IPS-18c (cell line): ENCODE data around the gene KCNQ5.

Experiments used
- H3K4me3 ChIP-seq: 2 replicates; pipeline ENCODE4 v1.7.0; 2013; ENCODE audit warnings: low read depth, mild to moderate bottlenecking, low read length, moderate library complexity; ENCODE audit not compliant: insufficient read depth
- H3K9me3 ChIP-seq: one replicate; pipeline ENCODE4 v1.6.1; 2013; ENCODE audit warnings: mild to moderate bottlenecking, low read length, moderate library complexity; ENCODE audit not compliant: control insufficient read depth, insufficient read depth

KCNQ5 gene

GRCh38 chr6:72835749-72836148, 213.9 kb downstream of the KCNQ5 start:
- Histone ChIP-seq H3K9me3 (no peaks in the 10 kb centered on the region), H3K4me3 (no peak overlapping the region)

DNA sequence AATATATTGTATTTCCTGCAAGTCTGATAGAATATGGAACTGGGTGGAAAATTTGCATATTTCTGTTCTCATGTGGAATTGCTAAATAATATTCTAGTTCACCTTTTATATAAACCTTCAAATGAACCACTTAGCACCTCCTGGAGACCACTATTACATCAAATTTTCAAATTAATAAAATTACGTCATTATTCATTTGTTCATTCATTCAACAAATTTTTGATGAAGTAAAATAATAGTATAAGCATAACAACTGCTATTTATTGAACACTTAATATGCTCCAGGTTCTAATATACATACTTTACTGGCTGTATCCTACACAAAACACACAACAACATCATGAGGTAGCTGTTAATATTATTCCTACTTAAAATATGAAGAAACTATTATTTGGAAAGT, 215.1 kb downstream of the KCNQ5 start:
- H3K9me3 ChIP-seq = no peaks in the 10 kb centered on the region
- no peak overlapping the region for H3K4me3 ChIP-seq

DNA sequence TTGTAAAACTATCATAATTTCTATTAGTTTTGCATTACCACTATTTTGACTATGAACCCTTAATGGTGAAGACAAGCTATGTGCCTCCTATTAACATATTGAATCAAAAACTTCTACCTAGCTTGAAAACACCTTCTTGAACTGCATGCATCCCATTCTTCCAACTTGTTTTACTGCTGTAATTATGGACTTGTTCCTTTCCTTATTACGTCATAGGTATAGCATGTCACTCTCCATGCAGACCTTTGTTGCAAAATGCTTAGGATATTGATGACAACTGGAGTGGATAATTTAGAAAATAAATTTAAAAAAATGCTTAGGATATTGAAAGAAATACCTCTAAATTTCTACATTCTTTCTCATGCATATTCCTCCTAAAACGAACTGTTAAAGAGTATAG, 219.3 kb downstream of the KCNQ5 start:
- H3K4me3 ChIP-seq = no peak overlapping the region
- no peaks in the 10 kb centered on the region for H3K9me3 ChIP-seq

DNA sequence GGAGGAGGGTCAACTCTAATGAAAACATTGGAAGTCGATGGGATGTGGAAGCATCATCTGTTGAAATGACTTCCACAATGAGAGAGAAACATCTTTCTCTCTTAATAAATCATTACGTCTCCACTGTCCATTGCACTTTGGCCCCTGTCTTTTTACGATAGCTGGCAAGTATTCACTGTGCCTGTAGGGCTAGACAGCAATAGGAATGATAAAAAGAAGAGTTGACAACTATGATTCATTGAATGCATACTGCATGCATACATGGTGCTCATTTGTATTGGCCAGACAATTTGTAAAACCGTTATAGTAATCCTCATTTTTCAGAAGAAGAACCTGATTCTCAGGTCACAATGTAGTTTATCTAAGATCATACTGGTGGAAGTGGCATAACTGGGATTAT, 220.3 kb downstream of the KCNQ5 start:
- H3K9me3 ChIP-seq = no peaks in the 10 kb centered on the region
- H3K4me3 ChIP-seq = no peak overlapping the region

GRCh38 chr6:72844614-72845013, 222.8 kb downstream of the KCNQ5 start:
- Histone ChIP-seq H3K4me3 (no peak overlapping the region), H3K9me3 (no peaks in the 10 kb centered on the region)

DNA sequence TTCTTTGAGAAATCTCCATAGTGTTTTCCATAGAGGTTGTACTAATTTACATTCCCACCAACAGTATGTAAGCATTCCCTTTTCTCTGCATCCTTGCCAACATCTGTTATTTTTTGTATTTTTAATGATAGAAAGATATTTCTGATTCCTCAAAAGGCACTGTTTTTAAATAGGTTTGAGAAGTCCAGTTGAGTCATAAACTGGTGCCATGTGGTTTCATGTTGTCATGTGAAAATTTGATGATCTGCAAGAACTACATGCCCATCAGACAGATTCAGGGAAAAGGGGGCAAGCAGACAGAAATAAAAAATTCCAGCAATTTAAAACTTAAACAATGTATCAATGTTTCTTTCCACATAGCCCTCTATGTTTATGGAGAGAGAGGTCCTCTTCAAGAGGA, 227.5 kb downstream of the KCNQ5 start:
- H3K9me3 ChIP-seq = no peaks in the 10 kb centered on the region
- H3K4me3 ChIP-seq = no peak overlapping the region

GRCh38 chr6:72850040-72850439, 228.2 kb downstream of the KCNQ5 start:
- Histone ChIP-seq H3K9me3 (no peaks in the 10 kb centered on the region), H3K4me3 (no peak overlapping the region)

- H3K4me3 ChIP-seq = no peak overlapping the region
- H3K9me3 ChIP-seq = no peaks in the 10 kb centered on the region
Measured at GRCh38 chr6:72850469-72850868, 228.6 kb downstream of the KCNQ5 start.

DNA sequence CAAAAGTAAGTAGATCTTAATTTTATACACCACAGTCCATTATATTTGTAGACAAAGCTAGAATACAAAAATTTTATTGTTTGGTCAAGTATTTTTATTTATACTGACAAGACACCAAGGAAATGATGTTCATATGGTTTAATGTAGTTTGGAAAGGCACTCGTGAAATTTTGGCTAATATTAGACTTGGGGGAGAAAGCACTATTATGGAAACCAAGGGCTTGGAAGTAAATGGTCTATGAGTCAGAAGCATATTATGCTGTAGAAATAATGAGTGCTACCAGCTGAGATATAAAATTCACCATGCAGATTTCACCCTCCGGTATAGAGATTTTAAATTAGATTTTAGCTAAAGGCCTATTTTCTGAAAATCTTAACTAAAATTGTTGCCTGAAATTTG, 233.6 kb downstream of the KCNQ5 start:
- Histone ChIP-seq H3K9me3 (no peaks in the 10 kb centered on the region), H3K4me3 (no peak overlapping the region)

- Histone ChIP-seq H3K9me3 (no peaks in the 10 kb centered on the region), H3K4me3 (no peak overlapping the region)
Measured at GRCh38 chr6:72856801-72857200, 234.9 kb downstream of the KCNQ5 start.

- no peak overlapping the region for H3K4me3 ChIP-seq
- no peaks in the 10 kb centered on the region for H3K9me3 ChIP-seq
Measured at GRCh38 chr6:72857791-72858585, 236.1 kb downstream of the KCNQ5 start.

- Histone ChIP-seq H3K4me3 (no peak overlapping the region), H3K9me3 (no peaks in the 10 kb centered on the region)
Measured at GRCh38 chr6:72861059-72861458, 239.2 kb downstream of the KCNQ5 start.

GRCh38 chr6:72861935-72862432, 240.1 kb downstream of the KCNQ5 start:
- no peaks in the 10 kb centered on the region for H3K9me3 ChIP-seq

DNA sequence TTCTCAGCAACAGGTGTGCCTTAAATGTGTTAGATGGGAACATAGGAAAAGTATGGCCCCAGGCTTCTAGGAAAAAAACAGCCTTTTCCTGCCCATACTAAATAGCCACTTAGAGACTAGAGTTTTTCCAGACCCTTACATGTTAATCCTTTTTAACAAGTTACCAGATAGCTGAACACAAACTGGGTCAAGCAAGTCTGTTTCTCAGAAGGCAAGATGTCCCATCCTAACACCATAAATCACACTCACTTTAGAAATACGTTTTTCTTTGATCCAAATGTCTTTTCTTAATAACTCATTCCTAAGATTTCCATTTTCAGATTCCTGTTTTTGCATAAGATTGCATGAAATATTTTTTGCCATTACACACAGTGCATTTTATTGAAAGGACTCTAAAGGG, 241.3 kb downstream of the KCNQ5 start:
- Histone ChIP-seq H3K9me3 (no peaks in the 10 kb centered on the region), H3K4me3 (no peak overlapping the region)

More at GRCh38 chr6:72861935-72862432, 240.1 kb downstream of the KCNQ5 start:
- H3K4me3 ChIP-seq = no peak overlapping the region

GRCh38 chr6:72864236-72864635, 242.4 kb downstream of the KCNQ5 start:
- Histone ChIP-seq H3K4me3 (no peak overlapping the region), H3K9me3 (no peaks in the 10 kb centered on the region)

- Histone ChIP-seq H3K4me3 (no peak overlapping the region), H3K9me3 (no peaks in the 10 kb centered on the region)
Measured at GRCh38 chr6:72864799-72865198, 242.9 kb downstream of the KCNQ5 start.

- Histone ChIP-seq H3K9me3 (no peaks in the 10 kb centered on the region), H3K4me3 (no peak overlapping the region)
Measured at GRCh38 chr6:72865467-72865866, 243.6 kb downstream of the KCNQ5 start.

DNA sequence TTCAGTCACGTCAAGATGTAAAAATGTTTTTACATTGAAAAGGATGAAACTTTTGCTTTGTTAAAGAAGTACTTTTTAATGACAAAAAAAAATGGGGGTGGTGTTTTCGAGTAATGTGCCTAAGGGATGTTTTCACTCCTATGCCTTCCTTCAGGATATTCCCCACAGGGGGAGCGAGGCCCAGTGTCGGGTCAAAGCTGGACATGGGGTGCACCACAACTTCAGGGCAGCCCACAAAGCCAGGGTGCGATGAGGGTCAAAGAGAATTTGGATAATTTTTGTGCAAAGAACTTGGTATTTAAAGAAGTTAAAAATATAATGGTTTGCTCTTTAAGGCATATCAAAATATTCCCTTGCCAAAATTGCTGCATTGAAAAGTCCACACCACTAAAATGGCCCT, 247.8 kb downstream of the KCNQ5 start:
- H3K4me3 ChIP-seq = no peak overlapping the region
- no peaks in the 10 kb centered on the region for H3K9me3 ChIP-seq

GRCh38 chr6:72873433-72873832, 251.6 kb downstream of the KCNQ5 start:
- Histone ChIP-seq H3K4me3 (no peak overlapping the region), H3K9me3 (no peaks in the 10 kb centered on the region)
